ENCODE measurements around the gene ETFRF1.

- TF ChIP-seq, protein P1, sequence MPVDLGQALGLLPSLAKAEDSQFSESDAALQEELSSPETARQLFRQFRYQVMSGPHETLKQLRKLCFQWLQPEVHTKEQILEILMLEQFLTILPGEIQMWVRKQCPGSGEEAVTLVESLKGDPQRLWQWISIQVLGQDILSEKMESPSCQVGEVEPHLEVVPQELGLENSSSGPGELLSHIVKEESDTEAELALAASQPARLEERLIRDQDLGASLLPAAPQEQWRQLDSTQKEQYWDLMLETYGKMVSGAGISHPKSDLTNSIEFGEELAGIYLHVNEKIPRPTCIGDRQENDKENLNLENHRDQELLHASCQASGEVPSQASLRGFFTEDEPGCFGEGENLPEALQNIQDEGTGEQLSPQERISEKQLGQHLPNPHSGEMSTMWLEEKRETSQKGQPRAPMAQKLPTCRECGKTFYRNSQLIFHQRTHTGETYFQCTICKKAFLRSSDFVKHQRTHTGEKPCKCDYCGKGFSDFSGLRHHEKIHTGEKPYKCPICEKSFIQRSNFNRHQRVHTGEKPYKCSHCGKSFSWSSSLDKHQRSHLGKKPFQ (tag by site-specific recombination; IDR thresholded peaks at IDR 0.05), result no peak
- no peak for TF ChIP-seq ZNF585B (tag by site-specific recombination; IDR thresholded peaks at IDR 0.05)
These were observed 48.6 kb downstream of the ETFRF1 start for GRCh38 chr12:25243680-25243990.
